B cell (primary cell): ENCODE data around the gene RSU1.

ENCODE experiments used
- EZH2 ChIP-seq: IDR thresholded peaks from 2 replicates; pipeline ENCODE4 v1.6.1; 2012; ENCODE audit warnings: borderline replicate concordance, low read depth, mild to moderate bottlenecking, moderate library complexity, low read length; ENCODE audit not compliant: insufficient read depth, poor library complexity, severe bottlenecking
- TF ChIP-seq, protein P1 (sequence below): fragments of 200-600 bp; IDR thresholded peaks from one replicate; pipeline ENCODE4 v1.8.0; 2022; ENCODE audit warnings: antibody characterized with exemption, mild to moderate bottlenecking

DNA sequence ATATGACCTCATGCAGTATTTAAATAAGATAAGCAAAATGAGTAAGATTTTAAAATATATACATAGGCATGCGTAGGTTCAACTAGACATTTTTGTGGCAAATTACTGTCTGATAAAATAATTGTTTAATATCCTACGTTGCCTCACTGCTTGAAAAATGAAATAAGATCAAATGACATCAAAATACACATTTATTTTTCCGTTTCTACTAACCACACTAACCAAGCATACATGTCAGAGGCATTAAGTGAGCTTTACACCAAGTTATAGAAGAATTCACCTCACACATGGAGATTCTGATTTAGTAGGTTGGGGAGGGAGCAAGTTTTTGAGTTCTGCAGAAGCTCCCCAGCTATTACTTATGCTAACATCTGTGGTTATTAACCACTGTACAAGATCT, 66.8 kb downstream of the RSU1 start:
- TF ChIP-seq EZH2: no peak
- TF ChIP-seq, protein P1, sequence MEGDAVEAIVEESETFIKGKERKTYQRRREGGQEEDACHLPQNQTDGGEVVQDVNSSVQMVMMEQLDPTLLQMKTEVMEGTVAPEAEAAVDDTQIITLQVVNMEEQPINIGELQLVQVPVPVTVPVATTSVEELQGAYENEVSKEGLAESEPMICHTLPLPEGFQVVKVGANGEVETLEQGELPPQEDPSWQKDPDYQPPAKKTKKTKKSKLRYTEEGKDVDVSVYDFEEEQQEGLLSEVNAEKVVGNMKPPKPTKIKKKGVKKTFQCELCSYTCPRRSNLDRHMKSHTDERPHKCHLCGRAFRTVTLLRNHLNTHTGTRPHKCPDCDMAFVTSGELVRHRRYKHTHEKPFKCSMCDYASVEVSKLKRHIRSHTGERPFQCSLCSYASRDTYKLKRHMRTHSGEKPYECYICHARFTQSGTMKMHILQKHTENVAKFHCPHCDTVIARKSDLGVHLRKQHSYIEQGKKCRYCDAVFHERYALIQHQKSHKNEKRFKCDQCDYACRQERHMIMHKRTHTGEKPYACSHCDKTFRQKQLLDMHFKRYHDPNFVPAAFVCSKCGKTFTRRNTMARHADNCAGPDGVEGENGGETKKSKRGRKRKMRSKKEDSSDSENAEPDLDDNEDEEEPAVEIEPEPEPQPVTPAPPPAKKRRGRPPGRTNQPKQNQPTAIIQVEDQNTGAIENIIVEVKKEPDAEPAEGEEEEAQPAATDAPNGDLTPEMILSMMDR: no peak
